Osteoblast (primary cell): ENCODE results near the gene ZFYVE9. TPM values are rescaled to one million over a fixed set of nuclear protein-coding genes. Genes with fewer than 3 reads are reported as not detected.

ENCODE experiments used
- DNase-seq: peaks from one replicate; pipeline ENCODE4 v3.0.0; 2011; ENCODE audit warnings: low spot score, mixed read lengths; ENCODE audit not compliant: insufficient read length; ENCODE audit errors: missing footprints
- H2AFZ ChIP-seq: 2 replicates; pipeline ENCODE4 v1.6.0; 2011; ENCODE audit warnings: mild to moderate bottlenecking, low read length
- H3K27ac ChIP-seq: 2 replicates; pipeline ENCODE4 v1.5.1; 2011; ENCODE audit warnings: mild to moderate bottlenecking, low read depth, low read length, moderate library complexity
- H3K27me3 ChIP-seq: 2 replicates; pipeline ENCODE4 v1.6.0; 2012; ENCODE audit warnings: mild to moderate bottlenecking, control low read depth, inconsistent platforms, low read length, moderate library complexity; ENCODE audit not compliant: insufficient read depth
- H3K36me3 ChIP-seq: 2 replicates; pipeline ENCODE4 v1.5.1; 2011; ENCODE audit warnings: mild to moderate bottlenecking, low read length, control low read depth, moderate library complexity; ENCODE audit not compliant: insufficient read depth
- H3K4me1 ChIP-seq: 2 replicates; pipeline ENCODE4 v1.5.1; 2011; ENCODE audit warnings: mild to moderate bottlenecking, low read length, control low read depth, moderate library complexity; ENCODE audit not compliant: insufficient read depth
- H3K4me2 ChIP-seq: 2 replicates; pipeline ENCODE4 v1.6.0; 2011; ENCODE audit warnings: mild to moderate bottlenecking, low read length; ENCODE audit not compliant: insufficient read depth
- H3K4me3 ChIP-seq: fragments of 200-600 bp; sonication (generic); 3 replicates; pipeline ENCODE4 v1.5.1; 2012; ENCODE audit warnings: mild to moderate bottlenecking, low read length, inconsistent platforms; ENCODE audit not compliant: insufficient read depth
- H3K79me2 ChIP-seq: 2 replicates; pipeline ENCODE4 v1.6.0; 2012; ENCODE audit warnings: mild to moderate bottlenecking, low read length, control low read depth, inconsistent platforms; ENCODE audit not compliant: insufficient read depth
- H3K9me3 ChIP-seq: 2 replicates; pipeline ENCODE4 v1.5.1; 2011; ENCODE audit warnings: low read depth, low read length, control low read depth
- H4K20me1 ChIP-seq: 2 replicates; pipeline ENCODE4 v1.6.0; 2012; ENCODE audit warnings: mild to moderate bottlenecking, low read length, control low read depth; ENCODE audit not compliant: insufficient read depth
- CTCF ChIP-seq: IDR thresholded peaks from 2 replicates; pipeline ENCODE4 v1.5.1; 2011; ENCODE audit warnings: mild to moderate bottlenecking, low read depth, low read length, moderate library complexity; ENCODE audit errors: extremely low read depth
- total RNA-seq: library from RNA; depleted of rRNA; stranded (reverse); fragments of >200 nt; gene quantifications from 2 replicates; pipeline ENCODE4 v1.2.3, GENCODE V29; 2012

ZFYVE9 gene
- total RNA-seq, 1 donor, result 38.0 TPM

DNA sequence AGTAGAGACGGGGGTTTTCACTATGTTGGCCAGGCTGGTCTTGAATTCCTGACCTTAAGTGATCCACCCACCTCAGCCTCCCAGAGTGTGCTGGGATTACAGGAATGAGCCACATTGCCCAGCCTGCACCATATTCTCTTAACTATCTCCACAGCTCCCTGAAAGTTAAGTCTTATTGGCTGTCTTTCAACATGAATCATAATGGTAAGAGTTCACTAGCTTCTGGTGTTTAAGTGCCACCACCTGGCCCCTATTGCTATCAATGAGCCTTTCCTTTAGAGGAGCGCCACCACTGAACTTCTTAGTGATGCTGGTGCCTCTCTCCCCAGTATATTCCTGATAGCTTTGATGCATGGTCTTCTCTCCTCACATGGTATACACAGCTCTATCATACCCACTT is 15.7 kb downstream of the ZFYVE9 start:
- H3K79me2 ChIP-seq, result peaks cover 52% of the 10 kb centered on the region
- H3K4me3 ChIP-seq, result no peak overlapping the region
- H2AFZ ChIP-seq, result no peak overlapping the region
- no peaks in the 10 kb centered on the region for H3K36me3 ChIP-seq
- H3K4me1 ChIP-seq, result peaks cover 10% of the 10 kb centered on the region
- no peak for TF ChIP-seq CTCF
- H3K27me3 ChIP-seq, result no peaks in the 10 kb centered on the region
- DNase-seq, result no peak
- no peak overlapping the region for H3K4me2 ChIP-seq
- no peak overlapping the region for H3K27ac ChIP-seq
- H4K20me1 ChIP-seq, result peaks cover 26% of the 10 kb centered on the region
- no peaks in the 10 kb centered on the region for H3K9me3 ChIP-seq

DNA sequence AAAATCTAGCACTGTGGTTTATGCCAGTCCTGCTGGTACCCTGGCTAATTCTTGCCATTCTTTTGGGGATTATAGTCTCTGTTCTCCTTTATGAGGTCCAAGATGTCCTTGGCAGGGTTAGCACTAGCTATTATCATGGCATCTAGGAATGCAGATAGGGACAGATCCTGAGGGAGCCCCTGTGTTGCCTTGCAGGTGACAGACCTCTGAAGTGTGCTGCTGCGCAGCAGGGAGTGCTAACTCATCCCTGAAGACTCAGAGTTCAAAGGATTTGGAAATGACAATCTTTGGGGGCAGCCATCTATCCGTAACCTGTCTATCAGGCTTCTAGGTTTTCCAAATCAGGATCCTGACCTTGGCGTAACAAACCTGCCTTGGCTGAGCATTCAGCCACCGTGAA is 16.3 kb downstream of the ZFYVE9 start:
- Histone ChIP-seq H3K4me3 (no peak overlapping the region), H3K36me3 (no peaks in the 10 kb centered on the region), H4K20me1 (peaks cover 26% of the 10 kb centered on the region), H3K9me3 (no peaks in the 10 kb centered on the region), H3K27me3 (no peaks in the 10 kb centered on the region), H2AFZ (no peak overlapping the region), H3K27ac (no peak overlapping the region), H3K4me1 (peaks cover 6% of the 10 kb centered on the region), H3K79me2 (peaks cover 46% of the 10 kb centered on the region), H3K4me2 (no peak overlapping the region)
- TF ChIP-seq CTCF, result no peak
- DNase-seq, result no peak

GRCh38 chr1:52159033-52159789 is 17.3 kb downstream of the ZFYVE9 start:
- Histone ChIP-seq H3K27me3 (no peaks in the 10 kb centered on the region), H3K27ac (no peak overlapping the region), H3K4me3 (no peak overlapping the region), H3K36me3 (no peaks in the 10 kb centered on the region), H3K4me1 (peaks cover 6% of the 10 kb centered on the region), H3K4me2 (peak overlapping the region; percentile 6), H4K20me1 (peaks cover 24% of the 10 kb centered on the region), H3K9me3 (no peaks in the 10 kb centered on the region), H3K79me2 (peaks cover 37% of the 10 kb centered on the region), H2AFZ (no peak overlapping the region)
- TF ChIP-seq CTCF, result no peak
- DNase-seq, result peak; percentile 90

GRCh38 chr1:52162947-52163346 is 21.1 kb downstream of the ZFYVE9 start:
- Histone ChIP-seq H3K4me3 (no peak overlapping the region), H3K36me3 (no peaks in the 10 kb centered on the region), H3K4me2 (no peak overlapping the region), H3K9me3 (no peaks in the 10 kb centered on the region), H3K27ac (no peak overlapping the region), H3K79me2 (peaks cover 18% of the 10 kb centered on the region), H2AFZ (no peak overlapping the region), H3K27me3 (no peaks in the 10 kb centered on the region), H3K4me1 (peaks cover 10% of the 10 kb centered on the region), H4K20me1 (peaks cover 14% of the 10 kb centered on the region)
- DNase-seq, result no peak
- TF ChIP-seq CTCF, result no peak
